ENCODE measurements around the gene CDH4. TPM values are rescaled to one million over a fixed set of nuclear protein-coding genes. Genes with fewer than 3 reads are reported as not detected.

The CDH4 gene
- total and polyA plus RNA-seq, 8 donors: under 0.01 to 2.2 (median 0.11) TPM; not detected in 2

- TF ChIP-seq CTCF (IDR thresholded peaks at IDR 0.05): no peak
- no peak for TF ChIP-seq POLR2A (IDR thresholded peaks at IDR 0.05)
- no peak for TF ChIP-seq POLR2AphosphoS5 (IDR thresholded peaks at IDR 0.05)
- no peak for TF ChIP-seq EP300 (IDR thresholded peaks at IDR 0.05)
- Histone ChIP-seq H3K36me3 (no peaks in the 10 kb centered on the region), H3K4me3 (no peak overlapping the region), H3K27me3 (peaks cover 0 to 45% (median 0%) of the 10 kb centered on the region in 3 donors), H3K9me3 (no peaks in the 10 kb centered on the region), H3K4me1 (no peaks in the 10 kb centered on the region), H3K27ac (no peak overlapping the region)
- intact Hi-C loops (cut with DNase I; ENCODE audit: low total_unique reads): no loop called here
- DNase-seq: no peak
- 73 to 79% (median 74%) methylated on average over 8 of the region's 8 CpGs for WGBS, 5 donors
Measured at GRCh38 chr20:61532736-61533135, 280.7 kb downstream of the CDH4 start.

GRCh38 chr20:61533231-61533631 is 281.2 kb downstream of the CDH4 start:
- intact Hi-C loops (cut with DNase I; ENCODE audit: low total_unique reads): no loop called here
- TF ChIP-seq POLR2AphosphoS5 (IDR thresholded peaks at IDR 0.05) (no peak), EP300 (IDR thresholded peaks at IDR 0.05) (no peak)
- 71 to 79% (median 76%) methylated on average over 12 to 18 of the region's 18 CpGs for WGBS, 5 donors
- H3K27ac ChIP-seq: no peak overlapping the region
- DNase-seq: no peak
- peaks cover 0 to 41% (median 0%) of the 10 kb centered on the region in 3 donors for H3K27me3 ChIP-seq
- H3K4me3 ChIP-seq: no peak overlapping the region
- H3K9me3 ChIP-seq: no peaks in the 10 kb centered on the region
- H3K36me3 ChIP-seq: no peaks in the 10 kb centered on the region
- H3K4me1 ChIP-seq: no peaks in the 10 kb centered on the region

- Histone ChIP-seq H3K4me1 (no peaks in the 10 kb centered on the region), H3K9me3 (no peaks in the 10 kb centered on the region), H3K36me3 (no peaks in the 10 kb centered on the region), H3K27ac (no peak overlapping the region), H3K27me3 (peaks cover 0 to 43% (median 0%) of the 10 kb centered on the region in 3 donors), H3K4me3 (no peak overlapping the region)
- TF ChIP-seq POLR2A (IDR thresholded peaks at IDR 0.05) (no peak), POLR2AphosphoS5 (IDR thresholded peaks at IDR 0.05) (no peak), CTCF (IDR thresholded peaks at IDR 0.05) (no peak), EP300 (IDR thresholded peaks at IDR 0.05) (no peak)
- intact Hi-C loops (cut with DNase I; ENCODE audit: low total_unique reads): no loop called here
- no peak for DNase-seq
- 80 to 88% (median 84%) methylated on average over 8 to 10 of the region's 10 CpGs for WGBS, 5 donors
Measured at GRCh38 chr20:61534346-61534745, 282.3 kb downstream of the CDH4 start.

- peaks cover 0 to 46% (median 0%) of the 10 kb centered on the region in 3 donors for H3K27me3 ChIP-seq
- 73 to 81% (median 79%) methylated on average over 10 of the region's 10 CpGs for WGBS, 5 donors
- no peaks in the 10 kb centered on the region for H3K4me1 ChIP-seq
- no peaks in the 10 kb centered on the region for H3K36me3 ChIP-seq
- H3K27ac ChIP-seq: no peak overlapping the region
- TF ChIP-seq POLR2AphosphoS5 (IDR thresholded peaks at IDR 0.05) (no peak), EP300 (IDR thresholded peaks at IDR 0.05) (no peak)
- intact Hi-C loops (cut with DNase I; ENCODE audit: low total_unique reads): no loop called here
- DNase-seq: no peak
- no peaks in the 10 kb centered on the region for H3K9me3 ChIP-seq
- no peak overlapping the region for H3K4me3 ChIP-seq
Measured at GRCh38 chr20:61535091-61535490, 283.0 kb downstream of the CDH4 start.

DNA sequence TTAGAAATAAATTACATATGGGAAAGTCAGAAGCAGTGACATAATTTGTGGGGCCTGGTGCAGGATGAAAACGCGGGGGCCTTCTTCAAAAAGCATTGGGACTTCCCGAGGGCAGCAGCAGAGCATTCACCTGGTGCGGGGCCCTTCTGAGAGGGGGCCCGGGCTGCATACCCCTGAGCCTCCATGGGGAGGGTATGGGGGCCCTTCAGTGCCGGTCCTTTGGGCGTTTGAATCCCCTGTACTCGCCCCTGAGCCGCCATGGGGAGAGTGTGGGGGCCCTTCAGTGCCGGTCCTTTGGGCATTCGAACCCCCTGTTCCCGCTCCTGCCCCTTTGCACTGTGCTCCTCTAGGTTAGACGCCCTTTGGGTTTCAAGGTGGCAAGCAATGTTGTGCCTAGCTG is 283.5 kb downstream of the CDH4 start:
- no peaks in the 10 kb centered on the region for H3K36me3 ChIP-seq
- no peak for DNase-seq
- TF ChIP-seq EP300 (IDR thresholded peaks at IDR 0.05): no peak
- no peak for TF ChIP-seq POLR2A (IDR thresholded peaks at IDR 0.05)
- TF ChIP-seq POLR2AphosphoS5 (IDR thresholded peaks at IDR 0.05): no peak
- no peak for TF ChIP-seq CTCF (IDR thresholded peaks at IDR 0.05)
- no peak overlapping the region for H3K27ac ChIP-seq
- no peak overlapping the region for H3K4me3 ChIP-seq
- 75 to 87% (median 80%) methylated on average over 13 of the region's 13 CpGs for WGBS, 5 donors
- intact Hi-C loops (cut with DNase I; ENCODE audit: low total_unique reads): no loop called here
- no peaks in the 10 kb centered on the region for H3K9me3 ChIP-seq
- H3K4me1 ChIP-seq: no peaks in the 10 kb centered on the region
- H3K27me3 ChIP-seq: peaks cover 0 to 41% (median 0%) of the 10 kb centered on the region in 3 donors
